GM18909 (cell line): ENCODE results near the gene THADA.
"Not testable (repeated sequence)": the region's sequence is repeated elsewhere in the genome, so short reads cannot be mapped to it uniquely, and the experiment has no call there.

Experiments
- ATAC-seq: cut with Tn5 transposase; IDR thresholded peaks from one replicate; pipeline ENCODE4 v1.9.1; 2021; ENCODE audit warnings: mild to moderate bottlenecking; ENCODE audit not compliant: unreplicated experiment, poor library complexity

Gene THADA

GRCh38 chr2:43314299-43314927 lies 281.4 kb downstream of the THADA start:
- ATAC-seq: no peak

- ATAC-seq: no peak
These were observed 282.2 kb downstream of the THADA start for GRCh38 chr2:43313642-43314017.

GRCh38 chr2:43312755-43313641 lies 282.8 kb downstream of the THADA start:
- ATAC-seq: no peak

GRCh38 chr2:43311276-43311675 lies 284.6 kb downstream of the THADA start:
- ATAC-seq: no peak

GRCh38 chr2:43309935-43310334 lies 285.9 kb downstream of the THADA start:
- no peak for ATAC-seq

- no peak for ATAC-seq
These were observed 287.9 kb downstream of the THADA start for GRCh38 chr2:43307973-43308372.

- no peak for ATAC-seq
These were observed 288.8 kb downstream of the THADA start for GRCh38 chr2:43307046-43307445.

GRCh38 chr2:43306197-43306596 lies 289.6 kb downstream of the THADA start:
- ATAC-seq: no peak

GRCh38 chr2:43305517-43305916 lies 290.3 kb downstream of the THADA start:
- ATAC-seq: no peak

GRCh38 chr2:43305012-43305411 lies 290.8 kb downstream of the THADA start:
- ATAC-seq: no peak

GRCh38 chr2:43303889-43304288 lies 291.9 kb downstream of the THADA start:
- no peak for ATAC-seq

- no peak for ATAC-seq
These were observed 292.8 kb downstream of the THADA start for GRCh38 chr2:43302961-43303494.

GRCh38 chr2:43302182-43302960 lies 293.5 kb downstream of the THADA start:
- ATAC-seq: no peak

- ATAC-seq: no peak
These were observed 294.9 kb downstream of the THADA start for GRCh38 chr2:43300781-43301583.

- no peak for ATAC-seq
These were observed 295.6 kb downstream of the THADA start for GRCh38 chr2:43300222-43300621.

- ATAC-seq: no peak
These were observed 297.3 kb downstream of the THADA start for GRCh38 chr2:43298500-43298899.

- not testable (repeated sequence) for ATAC-seq
These were observed 298.1 kb downstream of the THADA start for GRCh38 chr2:43297740-43298139.

- no peak for ATAC-seq
These were observed 300.8 kb downstream of the THADA start for GRCh38 chr2:43294973-43295603.
